Adrenal gland (tissue), 5 donors: ENCODE measurements around the gene LYPD1.

ENCODE experiments used
- POLR2A ChIP-seq, 2 donors: fragments of 450-650 bp; IDR thresholded peaks; one replicate each; pipeline ENCODE4 v1.6.1; 2017; ENCODE audit warnings: antibody characterized with exemption in 2 of 2, mild to moderate bottlenecking in 2 of 2, moderate library complexity in 1 of 2
- TF ChIP-seq, protein P1 (sequence below), 6 experiments: fragments of 450-650 bp in 4 of 6; fragments of 200-600 bp in 2 of 6; sonication (generic) in 1 of 6; IDR thresholded peaks; 1 replicate in 5 of 6; 2 replicates in 1 of 6; pipeline versions ENCODE4 v1.5.1 to v1.8.0; 2016 to 2021; ENCODE audit warnings: antibody characterized with exemption in 6 of 6, mild to moderate bottlenecking in 2 of 6, moderate library complexity in 1 of 6
- donor health status: DM: no; HTN: no; CAD: no.

- TF ChIP-seq, protein P1, sequence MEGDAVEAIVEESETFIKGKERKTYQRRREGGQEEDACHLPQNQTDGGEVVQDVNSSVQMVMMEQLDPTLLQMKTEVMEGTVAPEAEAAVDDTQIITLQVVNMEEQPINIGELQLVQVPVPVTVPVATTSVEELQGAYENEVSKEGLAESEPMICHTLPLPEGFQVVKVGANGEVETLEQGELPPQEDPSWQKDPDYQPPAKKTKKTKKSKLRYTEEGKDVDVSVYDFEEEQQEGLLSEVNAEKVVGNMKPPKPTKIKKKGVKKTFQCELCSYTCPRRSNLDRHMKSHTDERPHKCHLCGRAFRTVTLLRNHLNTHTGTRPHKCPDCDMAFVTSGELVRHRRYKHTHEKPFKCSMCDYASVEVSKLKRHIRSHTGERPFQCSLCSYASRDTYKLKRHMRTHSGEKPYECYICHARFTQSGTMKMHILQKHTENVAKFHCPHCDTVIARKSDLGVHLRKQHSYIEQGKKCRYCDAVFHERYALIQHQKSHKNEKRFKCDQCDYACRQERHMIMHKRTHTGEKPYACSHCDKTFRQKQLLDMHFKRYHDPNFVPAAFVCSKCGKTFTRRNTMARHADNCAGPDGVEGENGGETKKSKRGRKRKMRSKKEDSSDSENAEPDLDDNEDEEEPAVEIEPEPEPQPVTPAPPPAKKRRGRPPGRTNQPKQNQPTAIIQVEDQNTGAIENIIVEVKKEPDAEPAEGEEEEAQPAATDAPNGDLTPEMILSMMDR (IDR thresholded peaks at IDR 0.05) = no peak
- TF ChIP-seq POLR2A (IDR thresholded peaks at IDR 0.05) = no peak
Measured at GRCh38 chr2:132690664-132691303, 20.8 kb upstream of the LYPD1 start.
